ENCODE measurements around the gene CDC42BPB. TPM values are rescaled to one million over a fixed set of nuclear protein-coding genes. Genes with fewer than 3 reads are reported as not detected.

Gene CDC42BPB
- total RNA-seq, 2 experiments from 2014 or later = 6.6 to 7.6 TPM

DNA sequence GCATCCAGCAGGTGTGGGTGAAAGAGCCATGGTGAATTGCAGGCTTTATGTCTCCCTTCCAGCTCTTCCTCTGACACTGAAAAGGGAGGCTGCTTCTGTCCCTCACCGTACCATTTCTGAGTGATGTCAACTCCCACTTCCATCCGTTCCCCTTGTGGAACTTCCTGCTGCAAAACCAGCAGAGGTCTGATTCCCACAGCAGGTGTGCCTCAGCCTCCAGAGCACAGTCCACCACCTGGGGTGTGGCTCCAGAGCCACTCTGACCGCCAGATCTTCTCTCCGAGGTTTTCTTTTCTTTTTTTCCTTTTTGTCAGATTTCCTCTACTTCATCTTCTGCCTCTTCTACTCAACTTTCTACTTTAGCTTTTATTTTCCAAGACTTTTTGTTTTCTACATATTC lies 62.7 kb downstream of the CDC42BPB start:
- Mint-ChIP-seq H3K4me3 (no peak overlapping the region), H3K4me1 (ENCODE audit: low read depth) (no peaks in the 10 kb centered on the region), H3K27ac (no peak overlapping the region), H3K9me3 (no peaks in the 10 kb centered on the region), H3K27me3 (no peaks in the 10 kb centered on the region), H3K36me3 (ENCODE audit: low read depth) (peaks cover 9% of the 10 kb centered on the region)
- peaks cover 0 to under 1% of the 10 kb centered on the region in 2 experiments for H3K9me3 ChIP-seq (ENCODE audit: control insufficient read depth in 1 of 2, insufficient read depth in 1 of 2, low read length in 2 of 2)
- ChIA-PET POLR2A (no interaction called here), CTCF (interaction anchor here (1.3 kb wide), 1 partner anchor 300 kb away, joined by 3 read pairs; no protein-coding TSS in a partner anchor)
- no peak overlapping the region for H3K27ac ChIP-seq (ENCODE audit: low read depth in 1 of 2, low read length in 2 of 2)
- no peak overlapping the region for H3K4me3 ChIP-seq (ENCODE audit: low read length)
- no peaks in the 10 kb centered on the region for H3K36me3 ChIP-seq (ENCODE audit: insufficient read depth, low read length)
- DNase-seq = no peak
- TF ChIP-seq, protein P1, sequence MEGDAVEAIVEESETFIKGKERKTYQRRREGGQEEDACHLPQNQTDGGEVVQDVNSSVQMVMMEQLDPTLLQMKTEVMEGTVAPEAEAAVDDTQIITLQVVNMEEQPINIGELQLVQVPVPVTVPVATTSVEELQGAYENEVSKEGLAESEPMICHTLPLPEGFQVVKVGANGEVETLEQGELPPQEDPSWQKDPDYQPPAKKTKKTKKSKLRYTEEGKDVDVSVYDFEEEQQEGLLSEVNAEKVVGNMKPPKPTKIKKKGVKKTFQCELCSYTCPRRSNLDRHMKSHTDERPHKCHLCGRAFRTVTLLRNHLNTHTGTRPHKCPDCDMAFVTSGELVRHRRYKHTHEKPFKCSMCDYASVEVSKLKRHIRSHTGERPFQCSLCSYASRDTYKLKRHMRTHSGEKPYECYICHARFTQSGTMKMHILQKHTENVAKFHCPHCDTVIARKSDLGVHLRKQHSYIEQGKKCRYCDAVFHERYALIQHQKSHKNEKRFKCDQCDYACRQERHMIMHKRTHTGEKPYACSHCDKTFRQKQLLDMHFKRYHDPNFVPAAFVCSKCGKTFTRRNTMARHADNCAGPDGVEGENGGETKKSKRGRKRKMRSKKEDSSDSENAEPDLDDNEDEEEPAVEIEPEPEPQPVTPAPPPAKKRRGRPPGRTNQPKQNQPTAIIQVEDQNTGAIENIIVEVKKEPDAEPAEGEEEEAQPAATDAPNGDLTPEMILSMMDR (IDR thresholded peaks at IDR 0.05) = no peak
- intact Hi-C loops (cut with DNase I, micrococcal nuclease) = no loop called here
- H3K27me3 ChIP-seq (ENCODE audit: control insufficient read depth in 1 of 2, insufficient read depth in 2 of 2, low read length in 2 of 2) = no peaks in the 10 kb centered on the region
- no peak for ATAC-seq (ENCODE audit: poor library complexity)
- H3K4me1 ChIP-seq (ENCODE audit: insufficient read depth, low read length) = no peaks in the 10 kb centered on the region

DNA sequence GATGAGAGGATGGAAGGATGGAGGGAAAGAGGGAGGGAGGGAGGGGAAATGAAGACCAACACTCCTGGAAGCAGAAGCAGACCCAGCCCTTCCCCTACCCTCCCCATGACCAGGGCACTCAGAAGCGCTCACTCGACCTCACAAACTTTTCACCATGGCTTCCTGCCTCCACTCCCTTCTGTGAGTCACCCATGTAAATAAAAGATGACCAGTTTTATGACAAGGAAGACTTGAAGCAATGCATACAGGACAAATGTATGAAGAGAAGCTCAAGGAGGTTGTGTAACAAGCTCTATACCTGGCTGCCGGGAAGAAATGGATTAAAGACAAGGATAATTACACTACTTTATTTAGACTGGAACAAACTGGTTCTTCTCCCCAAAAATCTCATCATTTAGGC lies 63.8 kb downstream of the CDC42BPB start:
- Histone ChIP-seq H3K9me3 (ENCODE audit: control insufficient read depth in 1 of 2, insufficient read depth in 1 of 2, low read length in 2 of 2) (peaks cover 0 to 4% of the 10 kb centered on the region in 2 experiments), H3K36me3 (ENCODE audit: insufficient read depth, low read length) (no peaks in the 10 kb centered on the region), H3K4me3 (ENCODE audit: low read length) (no peak overlapping the region), H3K4me1 (ENCODE audit: insufficient read depth, low read length) (no peaks in the 10 kb centered on the region), H3K27ac (ENCODE audit: low read depth in 1 of 2, low read length in 2 of 2) (no peak overlapping the region), H3K27me3 (ENCODE audit: control insufficient read depth in 1 of 2, insufficient read depth in 2 of 2, low read length in 2 of 2) (no peaks in the 10 kb centered on the region)
- TF ChIP-seq, protein P1 (IDR thresholded peaks at IDR 0.05) = no peak
- Mint-ChIP-seq H3K4me1 (ENCODE audit: low read depth) (no peaks in the 10 kb centered on the region), H3K9me3 (peaks cover under 1% of the 10 kb centered on the region), H3K36me3 (ENCODE audit: low read depth) (peaks cover 19% of the 10 kb centered on the region), H3K27me3 (no peaks in the 10 kb centered on the region), H3K4me3 (no peak overlapping the region), H3K27ac (no peak overlapping the region)
- POLR2A ChIA-PET = no interaction called here
- CTCF ChIA-PET = no interaction called here
- ATAC-seq (ENCODE audit: poor library complexity) (no peak), DNase-seq (no peak)
- intact Hi-C loops (cut with DNase I, micrococcal nuclease) = no loop called here

DNA sequence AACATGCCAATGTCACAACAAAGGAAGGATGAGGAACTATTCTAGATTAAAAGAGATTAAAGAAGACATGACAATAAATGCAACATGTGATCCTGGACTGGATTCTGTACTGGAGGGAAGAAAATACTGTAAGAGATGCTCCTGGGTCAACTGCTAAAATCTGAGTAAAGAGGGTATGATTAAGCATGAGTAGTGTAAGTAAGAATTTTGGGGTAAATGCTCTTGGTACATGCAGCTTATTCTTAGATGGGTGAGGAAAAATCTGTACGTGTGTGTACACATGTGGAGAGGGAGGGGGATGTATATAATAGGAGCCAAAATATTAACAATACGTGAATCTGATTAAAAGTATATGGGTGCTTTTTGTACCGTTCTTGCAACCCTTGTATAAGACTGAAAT lies 66.0 kb downstream of the CDC42BPB start:
- peaks cover 10% of the 10 kb centered on the region for H3K9me3 Mint-ChIP-seq
- no peaks in the 10 kb centered on the region for H3K36me3 ChIP-seq (ENCODE audit: insufficient read depth, low read length)
- H3K27me3 ChIP-seq (ENCODE audit: control insufficient read depth in 1 of 2, insufficient read depth in 2 of 2, low read length in 2 of 2) = no peaks in the 10 kb centered on the region
- no peaks in the 10 kb centered on the region for H3K4me1 ChIP-seq (ENCODE audit: insufficient read depth, low read length)
- H3K27me3 Mint-ChIP-seq = no peaks in the 10 kb centered on the region
- H3K4me3 ChIP-seq (ENCODE audit: low read length) = no peak overlapping the region
- H3K4me3 Mint-ChIP-seq = no peak overlapping the region
- H3K9me3 ChIP-seq (ENCODE audit: control insufficient read depth in 1 of 2, insufficient read depth in 1 of 2, low read length in 2 of 2) = peaks cover 15 to 17% of the 10 kb centered on the region in 2 experiments
- TF ChIP-seq, protein P1 (IDR thresholded peaks at IDR 0.05) = no peak
- DNase-seq = no peak
- H3K27ac Mint-ChIP-seq = no peak overlapping the region
- H3K27ac ChIP-seq (ENCODE audit: low read depth in 1 of 2, low read length in 2 of 2) = no peak overlapping the region
- no peaks in the 10 kb centered on the region for H3K4me1 Mint-ChIP-seq (ENCODE audit: low read depth)
- H3K36me3 Mint-ChIP-seq (ENCODE audit: low read depth) = peaks cover 40% of the 10 kb centered on the region
- ChIA-PET CTCF (no interaction called here), POLR2A (no interaction called here)
- ATAC-seq (ENCODE audit: poor library complexity) = no peak
- intact Hi-C loops (cut with DNase I, micrococcal nuclease) = no loop called here
